GM19468 (cell line): Measurements from ENCODE around the gene DCLK1.
"Not testable (repeated sequence)": the region's sequence is repeated elsewhere in the genome, so short reads cannot be mapped to it uniquely, and the experiment has no call there.

ENCODE experiments used
- ATAC-seq: cut with Tn5 transposase; IDR thresholded peaks from one replicate; pipeline ENCODE4 v1.9.1; 2021; ENCODE audit warnings: mild to moderate bottlenecking, moderate library complexity, moderate number of reproducible peaks; ENCODE audit not compliant: unreplicated experiment; ENCODE audit errors: extremely low read depth

The DCLK1 gene

DNA sequence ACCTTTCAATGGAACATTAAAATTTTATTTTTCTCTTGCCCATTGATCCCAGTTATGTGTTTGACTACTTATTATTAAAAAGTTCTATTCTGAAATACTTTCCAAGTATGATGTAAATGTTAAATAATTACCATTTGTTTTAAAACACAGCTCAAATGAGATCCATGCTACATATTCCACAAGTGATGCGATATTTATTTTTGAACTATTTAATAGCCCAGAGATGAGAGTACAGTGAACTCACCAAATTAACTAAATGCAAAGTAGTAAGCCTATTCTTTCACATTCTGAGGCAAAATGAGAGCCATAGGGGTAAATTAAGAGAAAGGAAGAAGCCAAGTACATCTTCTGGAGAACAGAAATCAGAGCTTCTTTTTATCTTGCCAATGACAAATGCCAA, 1.2 kb upstream of the DCLK1 start:
- no peak for ATAC-seq

DNA sequence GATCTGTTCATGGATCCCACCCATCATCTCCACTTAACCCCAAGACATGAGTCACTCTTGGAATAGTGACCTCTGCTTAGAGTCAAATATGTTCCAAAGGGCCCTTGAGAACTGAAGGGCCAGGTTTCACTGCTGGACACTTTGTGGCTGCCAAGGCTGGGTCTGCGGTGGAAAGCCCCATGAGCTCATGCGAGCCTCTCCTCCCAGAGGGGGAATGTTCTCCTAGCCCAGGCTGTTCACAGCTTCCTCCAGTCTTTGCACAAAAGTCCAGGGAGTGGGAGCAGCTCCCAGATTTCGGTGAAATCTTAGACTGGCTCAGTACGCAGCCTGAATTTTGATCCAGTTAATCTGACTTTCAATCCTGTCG, 732 bp upstream of the DCLK1 start:
- no peak for ATAC-seq

DNA sequence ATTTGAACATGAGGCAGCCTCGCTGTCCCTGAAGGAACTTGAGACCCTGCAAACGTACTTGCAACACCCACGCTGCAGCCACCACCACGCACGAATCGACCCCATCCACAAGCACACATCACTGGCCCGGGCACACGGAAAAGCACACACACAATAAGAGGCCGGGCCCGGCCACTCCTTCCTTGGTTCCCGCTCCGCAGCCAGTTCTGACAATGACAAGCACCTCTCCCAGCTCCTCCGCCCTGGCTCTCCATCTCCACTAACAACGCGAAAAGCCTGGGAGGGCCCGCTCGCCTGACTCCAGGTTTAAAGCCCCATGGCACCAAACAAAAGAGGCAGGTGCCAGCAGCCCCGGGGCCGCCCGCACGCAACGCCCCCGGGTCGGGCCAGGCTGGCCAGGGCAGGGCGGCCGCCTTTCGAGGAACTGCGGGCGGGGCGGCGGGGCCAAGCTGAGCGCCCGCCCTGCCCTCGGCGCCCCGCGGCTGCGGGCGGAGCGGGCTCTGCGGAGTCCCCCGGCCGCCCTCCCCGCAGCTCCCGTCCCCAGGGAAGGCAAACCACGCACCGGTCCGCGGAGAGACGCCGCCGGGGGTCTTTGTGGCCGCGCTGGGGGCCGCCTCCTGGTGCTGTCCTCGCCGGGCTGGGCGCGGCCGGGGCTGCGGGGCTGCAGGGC, 495 bp downstream of the DCLK1 start:
- ATAC-seq, result no peak

DNA sequence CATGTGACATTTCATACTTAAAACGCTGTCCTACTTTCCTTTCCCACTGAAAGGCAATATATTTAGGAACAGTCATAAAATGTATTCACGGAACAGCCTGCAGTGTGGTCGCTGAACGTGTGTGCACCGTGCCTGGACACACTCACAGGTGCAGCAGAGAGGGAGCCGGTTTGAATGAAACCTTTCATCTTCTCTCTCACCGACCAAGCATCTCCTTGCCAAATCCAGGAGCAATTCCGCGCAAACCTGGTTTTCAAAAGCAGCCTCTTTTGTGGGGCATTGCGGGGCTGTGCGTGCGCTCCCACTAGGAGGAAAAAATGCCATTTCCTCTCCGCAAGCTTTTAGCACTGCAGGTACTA, 1.0 kb downstream of the DCLK1 start:
- ATAC-seq, result no peak

DNA sequence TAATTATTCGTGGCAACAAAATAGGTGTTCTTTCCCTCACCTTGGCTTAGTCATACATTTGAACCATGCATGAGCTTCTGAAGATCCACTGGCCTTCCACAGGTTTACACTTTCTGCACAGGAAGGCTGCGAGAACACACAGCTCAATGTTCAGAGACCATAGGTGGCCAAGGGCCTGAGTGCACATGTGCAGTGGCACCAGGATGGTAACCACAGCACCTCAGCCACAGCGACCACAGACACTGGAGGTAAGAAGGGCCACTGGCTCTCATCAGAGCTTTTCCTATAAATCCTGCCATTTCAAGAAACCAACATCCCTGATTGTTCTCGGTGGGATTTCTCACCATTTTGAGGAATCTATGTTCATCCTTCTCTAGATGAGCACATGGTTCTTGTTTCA, 1.6 kb downstream of the DCLK1 start:
- no peak for ATAC-seq

DNA sequence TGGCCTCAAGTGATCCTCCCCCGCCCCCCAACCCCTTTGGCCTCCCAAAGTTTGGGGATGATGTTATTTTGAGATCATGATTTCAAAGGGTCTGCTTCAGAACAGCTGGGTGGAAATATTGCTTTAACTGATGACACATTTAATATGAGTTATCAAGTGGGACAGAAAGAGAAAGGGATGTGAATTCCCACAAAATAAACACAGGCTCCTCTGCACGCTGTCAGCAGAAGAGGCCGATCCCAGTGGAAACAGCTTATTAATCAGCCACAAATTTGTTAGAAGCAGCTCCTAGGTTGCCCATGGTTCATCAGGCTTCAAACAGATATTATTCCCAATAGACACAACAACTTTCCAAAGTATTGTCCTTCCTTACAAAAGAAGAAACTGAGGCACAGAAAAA, 4.7 kb downstream of the DCLK1 start:
- ATAC-seq, result no peak

DNA sequence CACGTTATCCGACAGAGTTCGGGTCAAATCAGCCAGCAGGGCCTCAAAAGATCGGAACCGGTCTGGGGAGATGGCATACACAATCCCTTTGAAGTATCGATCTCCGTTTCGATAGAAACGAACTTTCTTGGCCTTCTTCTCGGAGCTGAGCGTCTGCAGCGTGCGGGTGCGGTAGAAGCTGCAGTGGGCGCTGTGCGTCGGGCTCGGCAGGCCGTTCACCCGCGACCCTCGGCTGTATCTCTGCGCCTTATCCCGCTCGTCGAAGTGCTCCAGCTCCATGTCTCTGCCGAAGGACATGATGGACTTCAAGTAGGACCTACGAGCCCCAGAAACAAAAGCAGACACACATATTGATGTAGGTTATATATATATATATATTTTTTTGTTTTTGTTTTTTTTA, 5.3 kb downstream of the DCLK1 start:
- no peak for ATAC-seq

DNA sequence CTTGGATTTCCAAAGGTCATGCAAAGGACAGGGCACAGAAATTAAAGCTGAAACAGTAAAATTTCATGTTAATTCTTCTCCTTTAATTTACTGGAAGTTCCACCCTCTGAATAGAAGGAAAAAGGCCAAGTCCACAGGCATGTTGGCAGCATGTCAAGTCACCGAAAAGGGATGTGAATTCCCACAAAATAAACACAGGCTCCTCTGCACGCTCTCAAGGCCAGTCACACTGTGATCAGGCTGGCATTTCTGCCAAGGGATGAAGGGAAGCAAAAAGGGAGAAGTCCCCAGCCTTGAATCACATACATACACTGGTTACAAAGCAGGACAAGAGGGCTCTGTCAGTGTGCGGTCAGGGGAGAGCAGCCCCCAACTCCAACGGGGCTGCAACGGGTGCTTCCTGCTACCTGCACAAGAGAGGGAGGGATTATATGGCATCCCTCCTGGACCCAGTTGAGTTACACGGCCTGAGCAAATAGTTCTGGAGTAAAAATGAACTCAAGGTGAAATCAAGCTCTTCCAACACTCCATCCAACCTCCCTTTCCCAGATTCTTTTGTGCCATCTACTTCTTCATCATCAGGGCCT, 6.9 kb downstream of the DCLK1 start:
- ATAC-seq, result no peak

DNA sequence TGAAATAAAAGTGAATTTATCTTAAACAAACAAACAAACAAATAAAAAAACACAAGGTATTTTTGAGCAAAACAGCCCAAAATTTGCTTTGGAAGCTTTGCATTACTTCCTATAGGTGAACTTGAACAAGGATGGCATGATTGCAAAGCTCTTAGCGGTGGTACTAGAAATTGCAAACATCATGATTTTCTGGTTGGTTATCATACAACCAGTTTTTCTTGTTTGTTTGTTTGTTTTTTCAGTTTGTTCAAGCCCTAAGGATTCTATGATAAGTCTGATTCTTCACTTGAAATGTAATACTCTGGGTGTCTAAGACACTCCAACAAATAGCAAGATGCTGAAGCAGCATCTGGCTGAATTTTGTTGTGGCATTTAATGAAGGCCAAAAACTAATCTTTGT, 15.9 kb downstream of the DCLK1 start:
- ATAC-seq, result no peak

DNA sequence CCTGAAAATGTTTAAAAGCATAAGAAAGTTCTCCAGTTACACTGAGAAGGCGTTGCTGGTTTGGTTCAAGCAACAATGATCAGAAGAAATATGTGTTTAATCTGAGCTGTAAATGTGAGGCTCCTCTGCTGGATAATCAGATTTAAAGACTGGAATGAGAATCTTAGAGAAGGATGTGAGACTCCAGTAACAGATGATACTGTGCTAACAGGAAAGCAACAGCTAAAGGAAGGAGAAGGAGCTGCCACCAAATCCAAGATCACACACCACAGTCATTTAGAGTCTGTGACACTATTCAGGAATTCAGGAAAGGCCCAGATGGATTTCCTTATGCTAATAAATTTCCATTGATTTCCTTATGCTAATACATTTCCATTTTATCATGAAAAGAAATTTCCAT, 16.9 kb downstream of the DCLK1 start:
- ATAC-seq, result no peak

DNA sequence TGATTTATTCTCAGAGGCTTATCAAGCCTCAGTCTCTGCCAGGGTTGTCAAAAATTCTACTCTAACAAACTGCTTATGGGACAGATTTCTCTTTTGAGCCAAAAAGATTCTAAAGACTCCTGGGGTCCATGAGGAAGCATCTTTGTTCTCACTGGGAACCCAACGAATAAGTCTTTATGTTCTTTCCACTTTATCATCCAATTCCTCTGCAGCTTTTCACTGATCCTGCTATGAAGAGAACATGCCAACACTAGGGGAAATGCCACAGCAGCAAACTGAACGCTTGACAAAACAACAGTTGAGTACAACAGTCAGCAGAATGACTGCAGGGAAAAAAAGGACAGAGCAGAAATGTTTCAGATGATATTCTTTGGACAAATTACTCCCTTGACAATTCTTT, 22.2 kb downstream of the DCLK1 start:
- ATAC-seq, result no peak

DNA sequence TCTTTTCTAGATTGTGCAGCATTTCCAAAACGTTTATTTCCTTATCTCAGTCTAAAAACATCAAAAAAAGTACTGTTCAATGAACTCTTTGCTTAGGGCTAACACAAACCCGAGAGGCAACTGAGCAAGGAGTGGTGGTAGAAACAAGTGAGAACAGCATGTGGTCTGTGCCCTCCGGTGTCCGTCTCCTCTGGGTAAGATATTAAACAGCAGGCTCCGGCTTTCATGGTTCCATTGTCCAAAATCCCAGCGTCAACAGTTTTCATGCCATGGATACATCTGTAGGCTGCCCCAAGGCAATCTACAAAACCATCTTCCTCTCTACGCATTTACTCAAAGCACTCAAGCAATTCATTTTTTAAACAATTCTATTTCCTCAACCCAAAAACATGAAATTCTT, 22.8 kb downstream of the DCLK1 start:
- no peak for ATAC-seq

DNA sequence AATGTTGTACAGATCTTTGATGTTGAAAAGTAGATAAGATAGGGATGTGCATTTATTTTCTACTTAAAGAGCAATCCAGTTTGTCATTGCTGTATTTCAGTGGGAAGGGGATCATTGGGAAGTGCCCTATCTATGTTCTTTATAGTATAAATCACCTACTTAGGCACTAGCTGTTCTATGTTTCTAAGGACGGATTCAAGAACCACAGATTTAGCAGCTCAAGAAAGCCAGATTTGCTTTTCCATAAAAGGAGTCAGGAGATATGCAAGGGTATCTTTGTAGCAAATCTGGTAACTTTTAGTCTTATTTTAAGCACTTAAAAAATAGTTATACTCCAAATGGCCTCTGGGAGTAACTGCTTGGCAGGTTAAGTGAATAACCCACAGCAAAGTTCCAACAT, 23.7 kb downstream of the DCLK1 start:
- no peak for ATAC-seq

DNA sequence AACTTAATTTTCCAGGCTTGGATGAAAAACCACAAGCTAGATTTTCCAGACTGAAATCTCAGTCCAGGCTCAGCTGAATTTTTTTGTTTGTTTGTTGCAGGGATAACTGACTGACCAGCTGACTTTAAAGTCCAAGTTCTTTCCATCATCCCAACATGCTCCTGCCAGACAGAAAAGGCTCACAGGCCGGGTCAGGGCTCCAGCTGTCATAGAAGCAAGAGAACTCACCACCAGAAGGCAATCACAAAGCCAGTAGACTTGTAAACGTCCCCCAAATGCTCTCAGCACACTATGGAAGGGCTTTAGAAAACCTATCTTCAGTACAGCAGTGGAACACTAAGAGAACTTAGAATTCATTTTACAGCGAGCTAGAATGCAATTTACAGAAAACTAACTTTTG, 25.5 kb downstream of the DCLK1 start:
- no peak for ATAC-seq

DNA sequence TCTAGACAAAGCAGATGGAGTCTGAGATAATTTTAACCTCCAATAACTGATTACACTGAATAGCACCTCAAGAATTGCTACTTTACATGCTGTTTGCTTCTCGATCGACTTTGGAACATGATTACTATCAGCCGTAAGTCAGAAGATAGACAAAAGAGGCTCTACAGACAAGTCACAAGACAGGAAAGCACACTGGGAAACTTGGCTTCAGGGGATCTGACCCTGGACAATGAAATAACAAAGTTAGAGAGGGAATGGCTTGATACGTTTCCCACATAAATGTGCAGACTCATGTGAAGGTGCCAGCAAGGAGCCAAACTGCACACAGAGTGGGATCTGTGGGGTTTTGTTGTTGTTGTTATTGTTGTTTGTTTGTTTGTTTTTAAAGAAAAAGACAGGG, 28.5 kb downstream of the DCLK1 start:
- ATAC-seq, result no peak

DNA sequence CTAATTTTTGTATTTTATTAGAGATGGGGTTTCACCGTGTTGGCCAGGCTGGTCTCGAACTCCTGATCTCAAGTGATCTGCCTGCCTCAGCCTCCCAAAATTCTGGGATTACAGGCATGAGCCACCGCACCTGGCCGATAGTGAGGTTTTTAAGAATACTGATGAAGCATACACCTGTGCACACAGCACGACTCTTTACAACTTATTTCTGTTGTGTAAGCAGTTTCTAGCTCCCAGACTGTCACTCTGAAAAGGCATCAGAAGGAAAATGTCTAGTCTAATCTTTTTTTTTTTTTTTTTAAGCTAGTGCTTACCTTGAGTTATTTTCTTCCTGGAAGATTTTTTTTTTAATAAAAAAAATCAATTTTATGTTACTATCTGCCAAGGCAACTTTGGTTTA, 29.3 kb downstream of the DCLK1 start:
- ATAC-seq, result not testable (repeated sequence)

DNA sequence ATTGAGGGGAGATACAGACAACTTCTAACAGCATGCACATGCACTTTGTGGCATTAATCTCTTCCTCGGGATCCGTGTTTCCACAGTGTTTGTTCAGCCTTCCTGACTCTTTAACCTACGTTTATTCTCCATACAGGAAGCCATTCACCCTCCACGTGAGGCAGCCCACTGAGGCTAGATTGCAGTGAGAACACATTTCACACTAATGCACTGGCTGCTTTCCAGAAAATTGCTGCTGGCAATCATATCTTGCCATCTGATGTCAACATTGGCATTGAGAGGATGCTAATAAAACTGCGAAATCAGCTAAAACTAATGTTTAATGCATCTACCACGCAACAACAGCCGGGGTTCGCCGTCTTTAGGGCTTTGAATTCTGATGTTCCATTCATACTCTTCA, 30.0 kb downstream of the DCLK1 start:
- ATAC-seq, result no peak

DNA sequence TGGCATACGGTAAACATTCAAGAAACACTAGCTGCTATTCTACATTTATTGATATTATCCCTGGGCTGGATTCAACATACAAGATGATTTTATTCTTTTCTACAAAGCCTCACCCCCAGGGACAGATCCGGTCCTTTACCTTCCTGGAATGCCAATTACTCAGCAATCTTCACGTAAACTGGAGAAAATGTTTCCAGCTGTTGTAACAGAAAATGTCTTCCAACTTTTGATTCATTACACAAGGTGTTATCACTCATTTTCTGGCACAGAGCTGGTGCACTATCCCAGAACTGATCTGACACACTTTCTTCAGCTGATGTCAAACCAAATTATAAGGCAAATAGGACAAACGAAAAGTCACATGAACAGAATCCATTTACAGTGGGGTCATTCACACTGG, 33.1 kb downstream of the DCLK1 start:
- ATAC-seq, result no peak

DNA sequence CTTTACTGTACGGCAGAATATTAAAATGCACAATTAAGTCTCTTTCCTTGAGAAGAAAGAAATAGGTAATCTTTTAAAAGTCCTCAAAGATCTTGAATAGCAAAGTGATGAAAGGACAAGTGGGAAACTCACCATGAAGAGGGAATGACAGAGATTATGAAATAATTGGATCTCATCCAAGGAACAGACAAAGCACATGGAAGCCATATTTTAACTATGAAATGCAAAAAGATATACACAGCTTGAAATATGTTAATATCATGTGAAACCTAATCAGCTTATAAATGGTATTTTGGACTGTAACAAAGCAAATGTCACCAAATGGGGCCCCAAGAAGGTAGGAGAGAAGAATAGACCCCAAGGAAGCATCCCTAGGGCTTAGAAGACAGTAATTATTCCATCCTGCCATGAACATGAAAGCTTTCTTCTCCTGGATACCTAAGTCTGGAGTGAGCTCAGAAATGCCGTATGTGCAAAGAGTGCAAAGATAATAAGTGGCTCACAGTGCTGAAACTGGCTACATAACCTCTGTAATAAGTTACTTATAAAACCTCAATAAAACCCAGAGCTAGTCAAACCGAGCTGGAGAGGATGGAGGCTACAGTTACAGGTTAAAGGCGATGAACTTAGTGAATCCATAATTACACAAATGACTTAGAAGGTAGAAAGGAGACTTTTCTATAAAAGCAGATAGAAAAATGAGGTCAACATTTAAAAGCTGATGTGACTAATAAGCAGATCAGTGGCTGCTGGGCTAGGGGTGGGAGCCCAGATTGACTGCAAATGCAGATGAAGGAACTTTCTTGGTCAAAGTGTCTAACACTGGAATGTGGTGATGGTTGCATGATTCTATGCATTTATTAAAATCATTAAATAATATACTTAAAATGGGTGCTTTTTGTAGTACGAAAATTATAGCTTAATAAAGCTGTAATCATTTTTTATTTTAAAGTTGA, 34.4 kb downstream of the DCLK1 start:
- no peak for ATAC-seq

DNA sequence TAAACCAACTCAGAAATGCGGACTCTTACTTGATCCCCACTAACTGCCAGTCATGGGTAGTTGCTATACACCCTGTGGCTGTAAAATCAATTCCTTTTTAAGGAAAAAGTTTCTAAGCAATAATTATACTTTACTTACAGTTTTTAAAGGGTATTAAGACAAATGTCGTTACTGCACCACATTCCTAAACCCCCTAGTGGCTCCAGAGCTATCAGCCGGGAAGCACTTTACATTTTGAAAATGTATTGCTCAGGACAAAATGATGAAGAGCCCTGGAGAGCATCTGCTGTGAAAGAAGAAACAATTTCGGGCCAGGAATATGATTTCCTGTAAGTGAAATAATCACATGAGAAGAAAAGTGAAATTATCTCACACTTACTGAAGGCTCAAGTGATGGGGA, 36.7 kb downstream of the DCLK1 start:
- ATAC-seq, result no peak

DNA sequence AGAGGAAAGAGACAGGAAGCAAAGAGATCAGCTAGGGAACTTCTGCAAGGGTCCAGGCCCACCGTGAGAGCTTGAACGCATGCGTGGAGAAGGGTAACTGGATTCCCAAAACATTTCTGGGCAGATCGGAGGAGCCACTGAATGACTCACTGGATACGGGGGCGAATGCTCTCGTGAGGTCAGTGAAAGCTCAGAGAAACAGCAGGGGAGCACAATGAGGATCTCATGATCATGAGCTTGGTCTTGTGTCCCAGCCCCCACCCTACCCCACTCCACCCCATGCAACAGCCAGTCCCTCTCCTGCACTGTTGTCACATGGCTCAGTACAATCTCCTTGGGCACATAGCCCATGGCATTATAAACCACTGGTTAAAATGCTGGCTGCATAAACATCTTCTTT, 40.6 kb downstream of the DCLK1 start:
- no peak for ATAC-seq
